HepG2 (cell line): ENCODE data around the gene SNPH. TPM values are rescaled to one million over a fixed set of nuclear protein-coding genes. Genes with fewer than 3 reads are reported as not detected.

Experiments
- ARID4A ChIP-seq: sonication (generic); formaldehyde crosslinking; IDR thresholded peaks from 2 replicates; pipeline ENCODE4 v1.5.0; 2020; ENCODE audit warnings: mild to moderate bottlenecking, missing genetic modification reagents, borderline replicate concordance
- BRD4 ChIP-seq: sonication (generic); formaldehyde crosslinking; IDR thresholded peaks from 2 replicates; pipeline ENCODE4 v1.4.0; 2020; ENCODE audit warnings: missing genetic modification reagents
- CSRNP2 ChIP-seq: sonication (generic); formaldehyde crosslinking; conservative IDR thresholded peaks from 2 replicates; pipeline ENCODE4 v1.8.0; 2022; ENCODE audit warnings: low read depth, missing genetic modification reagents
- DRAP1 ChIP-seq: IDR thresholded peaks from 2 replicates; pipeline ENCODE4 v1.6.1; 2016; ENCODE audit warnings: missing genetic modification reagents, missing compliant biosample characterization
- MIXL1 ChIP-seq: IDR thresholded peaks from 2 replicates; pipeline ENCODE4 v1.6.1; 2016
- PAXIP1 ChIP-seq: sonication (generic); formaldehyde crosslinking; conservative IDR thresholded peaks from 2 replicates; pipeline ENCODE4 v1.4.0; 2020; ENCODE audit warnings: mild to moderate bottlenecking, missing genetic modification reagents, moderate library complexity
- TFE3 ChIP-seq: IDR thresholded peaks from 2 replicates; pipeline ENCODE4 v1.6.1; 2016
- ZFX ChIP-seq: sonication (generic); formaldehyde crosslinking; IDR thresholded peaks from 2 replicates; pipeline ENCODE4 v1.4.0; 2020; ENCODE audit warnings: mild to moderate bottlenecking, low read depth, missing genetic modification reagents, moderate library complexity
- ZNF101 ChIP-seq: sonication (generic); formaldehyde crosslinking; IDR thresholded peaks from 2 replicates; pipeline ENCODE4 v1.4.0; 2020; ENCODE audit warnings: mild to moderate bottlenecking, low read depth, missing genetic modification reagents, borderline replicate concordance
- ZNF572 ChIP-seq: sonication (generic); formaldehyde crosslinking; IDR thresholded peaks from 2 replicates; pipeline ENCODE4 v1.5.1; 2020; ENCODE audit warnings: mild to moderate bottlenecking, missing genetic modification reagents
- polyA plus RNA-seq, 8 experiments: library from polyadenylated mRNA; depleted of rRNA in 3 of 8; stranded (reverse) in 7 of 8; unstranded in 1 of 8; fragments of >200 nt; fragmentation: Illumina TruSeq in 4 of 8; extraction: Trizol in 4 of 8; gene quantifications; 2 replicates each; pipeline versions ENCODE4 v1.2.1 to v1.2.3, GENCODE V29; 2011 to 2016; ENCODE audit warnings: low read depth in 4 of 8, missing spikeins in 1 of 8, mixed read lengths in 1 of 8; ENCODE audit not compliant: insufficient read depth in 1 of 8
- total RNA-seq, 5 experiments: library from RNA; depleted of rRNA; stranded (reverse); fragments of >200 nt; fragmentation: Illumina TruSeq; extraction: Trizol; gene quantifications; 2 replicates each; pipeline ENCODE4 v1.2.3, GENCODE V29; 2016; ENCODE audit warnings: low read depth in 1 of 5

The SNPH gene
- total and polyA plus RNA-seq, 2 of the 13 experiments (the other 11 are each of a cell fraction or from before 2014, with no cell fraction given): 0.09 TPM; not detected in 1

- no peak for TF ChIP-seq TFE3 (CRISPR knock-in tag)
- no peak for TF ChIP-seq ARID4A (CRISPR knock-in tag)
- TF ChIP-seq ZNF572 (CRISPR knock-in tag): no peak
- peak; percentile 14; the same call in 1 of the 2 replicates for TF ChIP-seq MIXL1 (CRISPR knock-in tag)
- no peak for TF ChIP-seq PAXIP1
- TF ChIP-seq ZFX (CRISPR knock-in tag): 0 out of 2 replicates have a peak, but pooled peaks have one; percentile 7
- TF ChIP-seq DRAP1 (CRISPR knock-in tag): no peak
- no peak for TF ChIP-seq ZNF101 (CRISPR knock-in tag)
- no peak for TF ChIP-seq CSRNP2
- TF ChIP-seq BRD4 (CRISPR knock-in tag): peak; percentile 15; the same call in 1 of the 2 replicates
Observed at GRCh38 chr20:1326031-1326930, 60.2 kb downstream of the SNPH start (continued).
